Measurements from ENCODE around the gene SPATA1.
"Not testable (repeated sequence)": the region's sequence is repeated elsewhere in the genome, so short reads cannot be mapped to it uniquely, and the experiment has no call there.

SPATA1 gene

GRCh38 chr1:84506002-84506728 is at the start of gene SPATA1, which contains the start of gene GNG5:
TSS of gene SPATA1 (plus strand) at chr1:84506386. CDS start at chr1:84516360, 9,974 bp downstream.
TSS of gene GNG5 (minus strand) at chr1:84506581. CDS start at chr1:84506091, 490 bp downstream.
- peak; percentile 91 for DNase-seq

GRCh38 chr1:84462118-84462517 is 44.1 kb upstream of the SPATA1 start:
- DNase-seq = no peak

- DNase-seq = no peak
Observed at GRCh38 chr1:84467298-84467697, 38.9 kb upstream of the SPATA1 start.

- DNase-seq = no peak
Observed at GRCh38 chr1:84476225-84476624, 30.0 kb upstream of the SPATA1 start.

- peak; percentile 88 for DNase-seq
Observed at GRCh38 chr1:84478876-84479868, 27.0 kb upstream of the SPATA1 start, which contains the start of gene RPF1. TSS of gene RPF1 (plus strand) at chr1:84479266. CDS start at chr1:84479282, 16 bp downstream.

- DNase-seq = no peak
Observed at GRCh38 chr1:84479998-84480397, 26.2 kb upstream of the SPATA1 start.

GRCh38 chr1:84480650-84481049 is 25.5 kb upstream of the SPATA1 start:
- no peak for DNase-seq

GRCh38 chr1:84481317-84481716 is 24.9 kb upstream of the SPATA1 start:
- no peak for DNase-seq

GRCh38 chr1:84488107-84488506 is 18.1 kb upstream of the SPATA1 start:
- no peak for DNase-seq

GRCh38 chr1:84489766-84490165 is 16.4 kb upstream of the SPATA1 start:
- no peak for DNase-seq

GRCh38 chr1:84492726-84493125 is 13.5 kb upstream of the SPATA1 start:
- DNase-seq = no peak

- no peak for DNase-seq
Observed at GRCh38 chr1:84493747-84494146, 12.4 kb upstream of the SPATA1 start.

GRCh38 chr1:84496498-84496897 is 9.7 kb upstream of the SPATA1 start:
- no peak for DNase-seq

GRCh38 chr1:84497631-84498275 is 8.4 kb upstream of the SPATA1 start:
- DNase-seq = no peak

- DNase-seq = no peak
Observed at GRCh38 chr1:84502927-84503326, 3.3 kb upstream of the SPATA1 start.

GRCh38 chr1:84504580-84505492 is 1.4 kb upstream of the SPATA1 start:
- no peak for DNase-seq

- DNase-seq = peak; percentile 49
Observed at GRCh38 chr1:84505493-84506001, 639 bp upstream of the SPATA1 start.

- peak; percentile 51 for DNase-seq
Observed at GRCh38 chr1:84506729-84507453, 705 bp downstream of the SPATA1 start.

GRCh38 chr1:84507887-84508286 is 1.7 kb downstream of the SPATA1 start:
- DNase-seq = not testable (repeated sequence)

GRCh38 chr1:84508510-84508909 is 2.3 kb downstream of the SPATA1 start:
- DNase-seq = no peak

- DNase-seq = no peak
Observed at GRCh38 chr1:84509029-84509428, 2.8 kb downstream of the SPATA1 start.

Measured in NCI-H2171 treated with DMSO at 0.1 percent for 48 hours (cell line).